ENCODE measurements around the gene ZFP1.

DNA sequence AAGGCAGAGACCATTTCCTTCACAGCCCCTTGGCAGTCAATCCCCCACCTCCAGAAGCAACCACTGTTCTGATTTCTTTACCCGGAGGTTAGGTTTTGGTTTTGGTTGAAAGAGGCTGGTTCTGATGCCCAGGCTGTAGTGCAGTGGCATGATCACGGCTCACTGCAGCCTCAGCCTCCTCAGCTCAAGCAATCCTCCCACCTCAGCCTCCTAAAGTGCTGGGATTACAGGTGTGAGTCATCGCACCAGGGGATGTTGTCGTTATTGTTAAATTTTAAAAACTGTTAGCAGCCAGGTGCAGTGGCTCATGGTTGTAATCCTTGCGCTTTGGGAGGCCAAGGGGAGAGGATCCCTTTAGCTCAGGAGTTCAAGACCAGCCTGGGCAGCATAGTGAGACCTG is 61.6 kb downstream of the ZFP1 start:
- TF ChIP-seq TAF1 (IDR thresholded peaks at IDR 0.05; ENCODE audit: borderline replicate concordance, low read depth, low read length) (no peak), POLR2A (IDR thresholded peaks at IDR 0.05; ENCODE audit: low read depth, low read length) (no peak)
